Measurements from ENCODE around the gene SLCO1C1.
"Not testable (repeated sequence)": the region's sequence is repeated elsewhere in the genome, so short reads cannot be mapped to it uniquely, and the experiment has no call there.

Gene SLCO1C1

DNA sequence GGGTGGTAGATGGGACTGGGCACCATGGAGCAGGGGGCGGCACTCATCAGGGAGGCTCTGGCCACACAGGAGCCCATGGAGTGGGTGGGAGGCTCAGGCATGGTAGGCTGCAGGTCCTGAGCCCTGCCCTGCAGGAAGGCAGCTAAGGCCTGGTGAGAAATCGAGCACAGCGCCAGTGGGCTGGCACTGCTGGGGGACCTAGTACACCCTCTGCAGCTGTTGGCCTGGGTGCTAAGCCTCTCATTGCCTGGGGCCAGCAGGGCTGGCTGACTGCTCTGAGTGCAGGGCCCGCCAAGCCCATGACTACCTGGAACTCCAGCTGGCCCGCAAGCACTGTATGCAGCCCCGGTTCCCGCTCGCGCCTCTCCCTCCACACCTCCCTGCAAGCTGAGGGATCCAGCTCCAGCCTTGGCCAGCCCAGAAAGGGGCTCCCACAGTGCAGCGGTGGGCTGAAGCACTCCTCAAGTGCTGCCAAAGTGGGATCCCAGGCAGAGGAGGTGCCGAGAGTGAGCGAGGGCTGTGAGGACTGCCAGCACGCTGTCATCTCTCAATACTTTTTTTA lies 88.7 kb downstream of the SLCO1C1 start:
- H3K79me2 ChIP-seq (ENCODE audit: control insufficient read depth, insufficient read depth, low read length, unreplicated experiment); H3K4me3 ChIP-seq (ENCODE audit: low read depth, low read length); H2AFZ ChIP-seq (ENCODE audit: low read length, unreplicated experiment); H3K36me3 ChIP-seq (ENCODE audit: insufficient read depth, low read length); H3K27me3 ChIP-seq (ENCODE audit: insufficient read depth, low read length); H3K27ac ChIP-seq (ENCODE audit: low read depth, low read length); H3K4me1 ChIP-seq (ENCODE audit: control insufficient read depth, insufficient read depth, low read length, unreplicated experiment): not testable (repeated sequence)

- no peak overlapping the region for H2AFZ ChIP-seq (ENCODE audit: low read length, unreplicated experiment)
- no peak overlapping the region for H3K27ac ChIP-seq (ENCODE audit: low read depth, low read length)
- no peaks in the 10 kb centered on the region for H3K27me3 ChIP-seq (ENCODE audit: insufficient read depth, low read length)
- H3K79me2 ChIP-seq (ENCODE audit: control insufficient read depth, insufficient read depth, low read length, unreplicated experiment) = no peaks in the 10 kb centered on the region
- no peak overlapping the region for H3K4me3 ChIP-seq (ENCODE audit: low read depth, low read length)
- H3K36me3 ChIP-seq (ENCODE audit: insufficient read depth, low read length) = no peaks in the 10 kb centered on the region
- no peaks in the 10 kb centered on the region for H3K4me1 ChIP-seq (ENCODE audit: control insufficient read depth, insufficient read depth, low read length, unreplicated experiment)
Measured at GRCh38 chr12:20792971-20793370, 97.8 kb downstream of the SLCO1C1 start.

DNA sequence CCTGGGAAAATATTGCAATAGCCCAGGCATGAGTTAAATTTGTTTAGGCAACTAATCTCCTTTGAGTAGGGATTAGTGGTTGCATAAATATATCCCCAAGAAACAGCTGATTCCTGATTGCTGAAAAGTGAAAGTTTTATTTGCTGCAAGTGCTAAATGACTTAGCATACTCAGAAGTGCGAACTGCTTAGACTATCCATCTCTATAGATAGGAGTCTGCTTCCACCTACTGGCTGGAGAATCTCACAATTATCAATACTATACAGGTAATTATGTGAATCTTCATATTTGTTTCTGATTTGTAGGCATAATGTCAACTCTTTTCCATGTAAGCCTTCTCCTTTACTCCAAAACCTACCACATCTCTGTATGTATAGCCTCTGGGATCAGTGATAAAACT lies 103.4 kb downstream of the SLCO1C1 start:
- Histone ChIP-seq H2AFZ (ENCODE audit: low read length, unreplicated experiment) (no peak overlapping the region), H3K36me3 (ENCODE audit: insufficient read depth, low read length) (no peaks in the 10 kb centered on the region), H3K4me1 (ENCODE audit: control insufficient read depth, insufficient read depth, low read length, unreplicated experiment) (no peaks in the 10 kb centered on the region), H3K79me2 (ENCODE audit: control insufficient read depth, insufficient read depth, low read length, unreplicated experiment) (no peaks in the 10 kb centered on the region), H3K27me3 (ENCODE audit: insufficient read depth, low read length) (no peaks in the 10 kb centered on the region), H3K27ac (ENCODE audit: low read depth, low read length) (no peak overlapping the region), H3K4me3 (ENCODE audit: low read depth, low read length) (no peak overlapping the region)

DNA sequence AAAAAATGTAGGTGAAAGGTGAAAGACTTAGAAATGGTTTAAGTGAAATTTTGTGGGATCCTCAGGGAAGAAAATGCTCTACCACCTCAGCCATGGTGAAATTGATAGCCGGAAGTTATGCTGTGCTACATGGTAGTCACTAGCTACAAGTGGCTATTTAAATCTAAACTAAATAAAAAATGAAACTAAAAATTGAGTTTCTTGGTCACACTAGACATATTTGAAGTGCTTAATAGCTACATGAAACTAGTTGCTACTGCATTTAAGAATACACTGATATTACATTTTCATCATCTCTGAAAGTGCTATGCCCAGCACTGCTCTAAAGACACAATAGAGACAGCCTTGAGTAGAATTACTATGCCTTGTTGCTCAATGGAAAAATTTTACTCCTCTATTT lies 105.0 kb downstream of the SLCO1C1 start:
- Histone ChIP-seq H3K4me1 (ENCODE audit: control insufficient read depth, insufficient read depth, low read length, unreplicated experiment) (no peaks in the 10 kb centered on the region), H3K79me2 (ENCODE audit: control insufficient read depth, insufficient read depth, low read length, unreplicated experiment) (no peaks in the 10 kb centered on the region), H3K36me3 (ENCODE audit: insufficient read depth, low read length) (no peaks in the 10 kb centered on the region), H3K27me3 (ENCODE audit: insufficient read depth, low read length) (no peaks in the 10 kb centered on the region), H3K27ac (ENCODE audit: low read depth, low read length) (no peak overlapping the region), H2AFZ (ENCODE audit: low read length, unreplicated experiment) (no peak overlapping the region), H3K4me3 (ENCODE audit: low read depth, low read length) (no peak overlapping the region)

- no peaks in the 10 kb centered on the region for H3K4me1 ChIP-seq (ENCODE audit: control insufficient read depth, insufficient read depth, low read length, unreplicated experiment)
- H3K27me3 ChIP-seq (ENCODE audit: insufficient read depth, low read length) = no peaks in the 10 kb centered on the region
- H3K79me2 ChIP-seq (ENCODE audit: control insufficient read depth, insufficient read depth, low read length, unreplicated experiment) = no peaks in the 10 kb centered on the region
- H3K36me3 ChIP-seq (ENCODE audit: insufficient read depth, low read length) = no peaks in the 10 kb centered on the region
- no peak overlapping the region for H3K4me3 ChIP-seq (ENCODE audit: low read depth, low read length)
- peak overlapping the region; percentile 59 for H2AFZ ChIP-seq (ENCODE audit: low read length, unreplicated experiment)
- no peak overlapping the region for H3K27ac ChIP-seq (ENCODE audit: low read depth, low read length)
Measured at GRCh38 chr12:20801035-20801434, 105.9 kb downstream of the SLCO1C1 start.

All from ACC112 (cell line).